MCF 10A (cell line): ENCODE data around the gene MRPL20. TPM values are rescaled to one million over a fixed set of nuclear protein-coding genes. Genes with fewer than 3 reads are reported as not detected.

ENCODE experiments used
- BruUV-seq: library from RNA; stranded (reverse); fragments of 400-500 nt; replicated peaks from 2 replicates; lab custom pipeline; 2021; lab: Mats Ljungman, UMichigan
- CTCF ChIA-PET: fragments of 300-600 bp; sonication (Branson Sonifier 250); formaldehyde crosslinking; extraction: SDS; loops from one replicate; lab custom pipeline; 2021; ENCODE audit warnings: antibody characterized with exemption, inconsistent platforms; lab: Yijun Ruan, JAX
- POLR2A ChIA-PET: fragments of 300-600, 350-650 bp; sonication (Branson Sonifier 250); formaldehyde crosslinking; extraction: SDS; loops from one replicate; lab custom pipeline; 2020; ENCODE audit warnings: antibody characterized with exemption, inconsistent platforms; lab: Yijun Ruan, JAX
- DNase-seq: peaks from one replicate; pipeline ENCODE4 v3.0.0-alpha.2; 2018; ENCODE audit not compliant: unreplicated experiment
- H3K27ac Mint-ChIP-seq: one replicate; pipeline ENCODE4 v1.8.0; 2022; ENCODE audit warnings: mild to moderate bottlenecking, low read depth, mixed read lengths; ENCODE audit not compliant: unreplicated experiment
- H3K27me3 Mint-ChIP-seq: one replicate; pipeline ENCODE4 v1.8.0; 2022; ENCODE audit warnings: mixed read lengths; ENCODE audit not compliant: insufficient read depth, unreplicated experiment
- H3K36me3 Mint-ChIP-seq: one replicate; pipeline ENCODE4 v1.8.0; 2022; ENCODE audit warnings: mild to moderate bottlenecking, moderate library complexity, mixed read lengths; ENCODE audit not compliant: insufficient read depth, unreplicated experiment
- H3K4me1 Mint-ChIP-seq: one replicate; pipeline ENCODE4 v1.8.0; 2022; ENCODE audit warnings: mixed read lengths; ENCODE audit not compliant: insufficient read depth, unreplicated experiment
- H3K4me3 Mint-ChIP-seq: one replicate; pipeline ENCODE4 v1.8.0; 2022; ENCODE audit warnings: mild to moderate bottlenecking, moderate library complexity, mixed read lengths; ENCODE audit not compliant: unreplicated experiment
- H3K9me3 Mint-ChIP-seq: one replicate; pipeline ENCODE4 v1.8.0; 2022; ENCODE audit warnings: mixed read lengths; ENCODE audit not compliant: unreplicated experiment
- CTCF ChIP-seq: fragments of 200-600 bp; IDR thresholded peaks from one replicate; pipeline ENCODE4 v1.8.0; 2022; ENCODE audit warnings: antibody characterized with exemption, mild to moderate bottlenecking; ENCODE audit not compliant: unreplicated experiment
- intact Hi-C: fragments of 100-400 bp; cut with micrococcal nuclease; formaldehyde crosslinking; loops from 2 replicates; pipeline ENCODE4 v1.14.1; 2022
- total RNA-seq: library from RNA; stranded (reverse); gene quantifications from 2 replicates; pipeline ENCODE4 v1.2.3, GENCODE V29; 2022

Gene MRPL20
- total RNA-seq, 1 experiment from 2014 or later: 137 TPM

GRCh38 chr1:1442069-1442770, 35.1 kb upstream of the MRPL20 start:
- Mint-ChIP-seq H3K27ac (no peak overlapping the region), H3K4me1 (no peaks in the 10 kb centered on the region), H3K36me3 (no peaks in the 10 kb centered on the region), H3K9me3 (no peaks in the 10 kb centered on the region), H3K27me3 (no peaks in the 10 kb centered on the region), H3K4me3 (no peak overlapping the region)
- TF ChIP-seq CTCF: no peak
- no TSS peak for BruUV-seq
- intact Hi-C loops: no loop called here
- ChIA-PET CTCF (interaction anchor here (0.6 to 1.8 kb wide), 4 partner anchors 9 to 68 kb away, joined by 3 to 11 read pairs (median 7); no protein-coding TSS in a partner anchor), POLR2A (no interaction called here)
- no peak for DNase-seq

- Mint-ChIP-seq H3K9me3 (no peaks in the 10 kb centered on the region), H3K27me3 (no peaks in the 10 kb centered on the region), H3K36me3 (no peaks in the 10 kb centered on the region), H3K27ac (no peak overlapping the region), H3K4me3 (no peak overlapping the region), H3K4me1 (no peaks in the 10 kb centered on the region)
- CTCF ChIA-PET: interaction anchor here (0.6 to 1.8 kb wide), 19 partner anchors 10 to 604 kb away, joined by 3 to 11 read pairs (median 4); partner anchors contain the start of gene CCNL2
- POLR2A ChIA-PET: no interaction called here
- DNase-seq: peak; percentile 42
- BruUV-seq: no TSS peak
- intact Hi-C loops: no loop called here
- peak; percentile 89 for TF ChIP-seq CTCF
These were observed 34.2 kb upstream of the MRPL20 start for GRCh38 chr1:1441002-1441888.

GRCh38 chr1:1440262-1441001, 33.3 kb upstream of the MRPL20 start:
- Mint-ChIP-seq H3K4me1 (no peaks in the 10 kb centered on the region), H3K36me3 (no peaks in the 10 kb centered on the region), H3K4me3 (no peak overlapping the region), H3K27ac (no peak overlapping the region), H3K27me3 (no peaks in the 10 kb centered on the region), H3K9me3 (no peaks in the 10 kb centered on the region)
- no TSS peak for BruUV-seq
- DNase-seq: no peak
- POLR2A ChIA-PET: no interaction called here
- TF ChIP-seq CTCF: no peak
- CTCF ChIA-PET: interaction anchor here (0.6 to 1.8 kb wide), 18 partner anchors 8 to 604 kb away, joined by 3 to 11 read pairs (median 4); partner anchors contain the start of gene CCNL2
- intact Hi-C loops: no loop called here
